Measurements from ENCODE around the gene ADAMTS17.

ADAMTS17 gene

DNA sequence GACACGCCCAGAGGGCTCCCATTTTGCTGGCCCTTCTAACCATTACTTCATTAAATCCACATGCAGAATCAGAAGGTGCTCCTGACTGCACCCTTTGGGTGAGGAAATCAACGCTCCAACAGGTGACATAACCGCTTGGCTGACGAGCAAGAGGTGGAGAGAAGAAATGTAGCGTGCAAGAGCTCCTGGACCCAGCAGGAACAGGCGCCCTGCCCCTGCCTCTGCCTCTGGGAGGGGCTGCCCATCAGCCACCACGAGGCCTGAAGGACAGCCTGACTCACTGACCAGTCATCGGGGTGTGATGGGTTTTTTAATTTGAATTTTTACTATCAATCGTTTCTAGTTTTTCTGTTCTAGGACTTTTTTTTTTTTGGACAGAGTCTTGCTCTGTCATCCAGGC, 218.2 kb downstream of the ADAMTS17 start:
- no peak for DNase-seq

DNA sequence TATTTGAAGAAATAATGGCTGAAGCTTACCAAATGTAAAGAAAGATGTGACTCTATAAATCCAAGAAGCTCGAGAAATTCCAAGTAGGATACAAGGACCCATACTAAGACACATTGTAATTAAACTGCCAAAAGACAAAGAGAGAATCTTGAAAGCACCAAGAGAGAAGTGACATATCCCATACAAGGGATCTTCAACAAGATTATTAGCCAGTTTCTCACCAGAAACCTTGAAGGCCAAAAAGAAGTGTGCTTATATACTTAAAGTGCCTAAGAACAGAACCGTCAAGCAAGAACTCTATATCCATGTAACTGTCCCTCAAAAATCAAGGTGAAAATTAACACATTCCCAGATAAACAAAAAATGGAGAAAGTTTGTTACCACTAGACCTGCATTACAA, 220.5 kb downstream of the ADAMTS17 start:
- no peak for DNase-seq

DNA sequence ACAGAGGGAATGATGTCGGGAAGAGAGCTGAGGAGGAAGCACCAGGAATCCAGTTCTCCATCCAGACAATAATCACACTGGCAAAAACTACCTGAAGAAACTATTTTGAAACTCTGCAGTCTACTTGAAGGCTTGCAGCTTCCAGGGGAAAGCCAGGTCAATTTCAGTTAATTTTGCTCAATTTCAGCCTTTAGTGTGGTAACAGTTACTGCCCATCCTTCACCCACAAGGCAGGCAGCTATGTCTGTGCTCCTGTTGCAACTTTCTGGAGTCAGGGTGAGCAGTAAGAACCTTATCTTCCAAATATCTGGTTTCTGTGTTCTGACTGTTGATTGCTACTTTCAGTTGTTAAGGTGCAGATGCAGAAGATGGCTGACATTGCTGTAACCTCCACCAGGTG, 221.7 kb downstream of the ADAMTS17 start:
- no peak for DNase-seq

DNA sequence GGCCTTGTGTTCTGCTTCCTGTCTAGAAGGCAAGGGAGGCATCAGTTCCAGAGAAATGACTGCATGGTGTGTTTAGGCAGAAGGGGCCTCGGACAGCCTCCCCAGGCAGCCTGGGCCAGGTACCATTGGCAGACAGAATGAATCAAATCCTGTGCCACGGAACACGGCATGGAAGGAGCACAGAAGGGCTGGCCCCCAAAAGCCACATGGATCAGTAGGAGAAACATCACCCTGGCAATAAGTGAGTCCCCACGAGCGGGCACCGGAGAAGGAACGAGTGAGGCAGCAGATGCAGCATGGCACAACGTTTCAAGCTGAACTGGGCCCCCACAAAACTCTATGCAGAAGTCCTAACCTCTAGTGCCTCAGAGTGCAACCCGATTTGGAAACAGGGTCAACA, 223.2 kb downstream of the ADAMTS17 start:
- DNase-seq, result no peak

DNA sequence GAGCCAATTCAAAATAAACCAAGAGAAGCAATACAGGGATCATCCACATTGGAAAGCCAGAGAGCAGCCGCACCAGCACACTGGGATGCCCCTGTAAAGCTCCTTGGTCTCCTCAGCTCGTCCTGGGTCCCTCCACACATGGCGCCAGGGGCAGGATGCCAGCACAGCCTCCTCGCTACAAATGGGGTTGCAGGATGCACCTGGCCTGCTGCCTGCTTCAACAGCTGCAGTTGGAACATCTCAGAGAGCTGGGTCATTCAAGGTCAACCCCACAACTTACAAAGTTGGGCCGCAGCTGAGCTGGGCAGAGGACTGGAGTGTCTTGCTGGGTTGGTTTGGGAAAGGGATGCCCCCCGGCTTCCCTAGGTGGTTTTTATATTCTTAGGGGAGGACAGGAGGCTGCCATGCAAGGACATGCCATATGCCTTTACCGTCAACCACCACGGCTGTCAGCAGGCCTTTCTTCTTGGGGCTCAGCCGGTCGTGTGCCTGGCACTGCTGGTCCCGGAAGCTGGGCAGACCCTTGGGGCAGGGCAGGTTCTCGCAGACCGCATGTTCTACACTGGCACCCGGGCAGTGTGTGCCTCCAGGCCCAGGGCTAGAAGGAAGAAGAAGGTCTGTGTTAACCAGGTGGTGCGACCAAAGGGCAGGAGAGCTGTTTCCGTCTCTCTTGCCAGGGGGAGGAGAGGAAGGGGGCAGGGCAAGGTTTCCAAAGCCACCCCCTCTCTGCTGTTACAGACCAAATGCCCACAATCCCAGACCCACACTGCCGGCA, 225.2 kb downstream of the ADAMTS17 start:
- DNase-seq, result no peak

DNA sequence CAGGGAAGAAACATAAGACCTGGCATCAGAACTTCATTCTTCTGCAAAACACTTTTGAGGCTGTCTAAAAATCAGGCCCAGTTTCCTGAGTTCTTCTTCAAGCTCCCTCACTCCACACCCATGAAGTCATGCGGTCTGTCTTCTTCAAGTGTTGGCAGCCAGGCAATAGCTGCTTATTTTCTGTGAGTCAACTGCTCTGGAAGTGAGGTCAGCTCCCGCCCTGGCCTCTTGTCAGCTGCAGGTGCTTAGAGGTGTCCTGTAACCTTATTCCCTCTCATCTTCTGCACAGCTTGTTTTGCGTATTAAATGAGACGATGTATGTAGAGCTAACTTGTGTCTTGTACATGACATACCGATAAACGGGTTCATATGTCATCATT, 226.1 kb downstream of the ADAMTS17 start:
- no peak for DNase-seq

DNA sequence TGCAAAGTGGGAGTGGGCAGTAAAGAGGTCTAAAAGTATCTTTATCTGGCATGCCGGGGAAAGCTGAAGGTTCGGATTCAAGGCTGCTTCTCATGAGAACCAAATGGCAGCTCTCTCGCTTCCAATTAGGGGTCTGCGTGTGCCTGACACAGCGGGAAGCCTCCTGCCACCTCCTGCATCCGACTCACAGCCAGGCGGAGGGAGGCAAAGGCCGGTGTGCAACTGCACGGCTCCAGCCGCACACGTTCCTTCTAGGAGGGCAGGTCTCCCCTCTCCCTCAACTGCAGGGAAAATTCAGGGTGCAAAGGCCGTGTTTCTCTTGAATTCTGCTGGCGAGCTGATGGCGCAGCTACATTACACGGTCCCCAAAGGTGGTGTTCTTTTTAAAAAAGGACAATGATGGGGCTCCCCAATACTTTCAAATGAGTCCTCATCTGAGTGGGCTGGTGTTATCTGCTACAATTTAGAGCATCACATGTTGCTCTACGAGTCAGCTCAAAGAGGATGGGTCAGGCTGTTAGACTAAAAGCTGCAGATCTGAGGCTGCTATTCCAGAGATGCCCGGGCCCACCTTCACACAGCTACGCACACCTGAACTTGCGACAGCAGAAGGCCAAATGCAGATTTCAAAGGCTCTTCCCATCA, 226.6 kb downstream of the ADAMTS17 start:
- no peak for DNase-seq

DNA sequence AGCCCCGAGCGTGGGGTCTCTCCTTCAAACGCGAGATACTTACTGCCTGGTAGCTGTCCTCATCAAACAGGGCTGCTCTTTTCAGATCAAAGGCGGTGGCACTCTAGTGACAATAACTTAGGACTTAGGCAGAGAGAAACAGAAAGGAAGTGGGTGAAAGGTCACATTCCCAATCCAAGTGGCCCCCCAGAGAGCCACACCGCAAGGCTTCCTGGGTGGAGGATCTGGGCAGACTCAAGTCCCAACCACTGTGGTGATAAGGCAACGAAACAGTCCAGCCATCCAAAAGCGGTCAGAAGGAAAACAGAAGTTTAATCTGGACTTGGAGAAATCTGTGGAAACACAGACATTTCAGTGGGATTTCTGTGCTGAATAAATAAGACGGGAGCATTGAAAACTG, 227.2 kb downstream of the ADAMTS17 start:
- no peak for DNase-seq

DNA sequence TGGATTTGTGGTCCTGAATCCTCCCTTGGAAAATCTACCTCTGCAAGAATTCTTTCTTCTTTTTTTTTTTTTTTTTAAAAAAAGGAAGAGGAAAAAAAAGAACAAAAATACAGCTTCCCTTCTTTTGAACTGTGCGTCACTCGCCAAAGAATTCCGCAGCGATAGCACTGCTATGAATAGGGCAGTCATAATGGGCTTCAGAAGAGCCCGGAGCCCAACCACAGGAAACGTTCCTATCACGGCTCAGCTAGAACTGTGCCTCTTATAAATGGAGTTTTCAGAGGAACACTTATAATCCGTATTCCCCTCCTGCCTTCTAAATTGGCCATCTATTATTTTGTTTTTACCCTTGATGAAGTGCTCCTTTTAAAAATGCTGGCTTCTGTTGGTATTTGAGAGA, 227.7 kb downstream of the ADAMTS17 start:
- DNase-seq, result no peak

DNA sequence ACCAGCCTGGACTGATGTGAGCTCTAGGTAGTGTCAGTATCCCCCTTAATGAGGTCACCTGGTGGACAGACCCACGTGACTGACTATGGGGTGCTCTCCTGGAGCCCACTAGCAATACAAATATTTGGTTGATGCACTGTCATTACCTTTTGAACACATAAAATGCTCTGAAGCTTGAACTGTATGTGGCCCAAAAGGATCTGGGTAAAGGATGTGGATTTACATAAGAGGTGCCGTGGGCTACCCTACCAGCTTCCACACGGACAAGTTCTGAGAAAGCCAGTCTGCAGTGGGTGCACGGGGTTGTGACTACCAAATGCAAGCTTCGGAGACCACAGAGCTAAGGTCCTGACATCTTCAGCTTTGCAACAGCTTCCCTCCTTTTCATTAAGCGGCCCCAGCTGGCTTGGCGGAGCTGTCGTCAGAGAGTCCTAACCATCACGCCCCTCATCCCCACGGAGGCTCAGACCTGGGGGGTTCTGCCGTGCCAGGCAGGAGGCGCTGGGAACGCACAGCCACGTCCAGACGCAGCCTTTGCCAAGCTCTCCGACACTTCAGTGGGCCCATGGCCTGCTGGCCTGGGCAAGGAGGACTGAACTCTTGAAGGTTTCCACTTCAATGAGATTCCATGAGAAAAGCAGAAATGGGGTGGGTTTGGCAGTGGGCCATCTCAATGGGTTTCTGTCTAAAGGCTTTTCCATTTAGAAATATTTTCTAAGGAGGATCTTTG, 228.3 kb downstream of the ADAMTS17 start:
- no peak for DNase-seq

DNA sequence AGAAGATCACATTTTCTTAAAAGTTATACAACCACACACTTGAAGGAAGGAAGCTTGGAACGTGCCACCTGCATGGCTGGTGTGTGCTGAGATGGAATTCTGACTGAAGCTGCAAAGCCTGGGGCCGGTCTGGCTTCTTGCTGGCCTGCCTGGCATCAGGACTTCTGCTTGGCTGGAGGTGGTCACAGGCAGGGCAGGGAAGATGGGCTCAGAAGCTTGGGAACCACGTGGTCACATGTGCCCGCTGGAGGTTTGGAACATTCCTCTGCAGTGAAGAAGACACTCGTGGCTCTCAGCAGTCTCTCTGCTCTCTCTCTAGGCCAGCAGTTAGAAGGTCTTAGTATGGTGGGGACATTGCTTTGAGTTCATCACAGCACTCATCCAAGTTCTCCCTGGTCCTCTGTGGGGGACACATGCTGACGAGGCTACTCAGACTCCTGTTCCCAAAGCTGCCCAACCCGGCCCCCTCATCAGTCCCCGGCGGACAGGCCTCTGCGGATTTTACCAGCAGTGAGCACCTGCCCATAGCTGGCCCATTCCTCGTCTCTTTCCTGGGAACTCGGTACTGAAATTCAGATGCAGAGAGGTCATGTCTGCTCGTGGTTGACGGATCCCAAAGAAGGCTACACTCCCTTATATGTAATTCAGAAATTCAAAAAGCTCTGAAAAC, 229.0 kb downstream of the ADAMTS17 start:
- DNase-seq, result no peak

DNA sequence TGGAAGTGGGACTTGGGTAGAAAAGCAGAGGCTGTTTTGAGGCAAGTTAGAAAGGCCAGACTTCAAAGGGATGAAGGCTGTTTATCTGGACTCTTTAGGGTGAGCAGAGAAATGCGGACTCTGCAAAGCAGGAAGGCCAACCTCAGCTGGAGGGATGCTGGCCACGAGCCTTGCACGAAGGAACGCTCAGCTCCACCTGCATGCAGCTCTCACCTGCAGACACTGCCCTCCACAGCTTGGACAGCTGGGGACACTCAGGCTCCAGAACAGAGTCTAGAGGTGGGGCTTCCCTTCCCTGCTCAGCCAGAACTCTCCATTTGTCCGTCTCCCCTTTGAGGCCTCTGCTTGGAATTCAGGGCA, 229.7 kb downstream of the ADAMTS17 start:
- no peak for DNase-seq

DNA sequence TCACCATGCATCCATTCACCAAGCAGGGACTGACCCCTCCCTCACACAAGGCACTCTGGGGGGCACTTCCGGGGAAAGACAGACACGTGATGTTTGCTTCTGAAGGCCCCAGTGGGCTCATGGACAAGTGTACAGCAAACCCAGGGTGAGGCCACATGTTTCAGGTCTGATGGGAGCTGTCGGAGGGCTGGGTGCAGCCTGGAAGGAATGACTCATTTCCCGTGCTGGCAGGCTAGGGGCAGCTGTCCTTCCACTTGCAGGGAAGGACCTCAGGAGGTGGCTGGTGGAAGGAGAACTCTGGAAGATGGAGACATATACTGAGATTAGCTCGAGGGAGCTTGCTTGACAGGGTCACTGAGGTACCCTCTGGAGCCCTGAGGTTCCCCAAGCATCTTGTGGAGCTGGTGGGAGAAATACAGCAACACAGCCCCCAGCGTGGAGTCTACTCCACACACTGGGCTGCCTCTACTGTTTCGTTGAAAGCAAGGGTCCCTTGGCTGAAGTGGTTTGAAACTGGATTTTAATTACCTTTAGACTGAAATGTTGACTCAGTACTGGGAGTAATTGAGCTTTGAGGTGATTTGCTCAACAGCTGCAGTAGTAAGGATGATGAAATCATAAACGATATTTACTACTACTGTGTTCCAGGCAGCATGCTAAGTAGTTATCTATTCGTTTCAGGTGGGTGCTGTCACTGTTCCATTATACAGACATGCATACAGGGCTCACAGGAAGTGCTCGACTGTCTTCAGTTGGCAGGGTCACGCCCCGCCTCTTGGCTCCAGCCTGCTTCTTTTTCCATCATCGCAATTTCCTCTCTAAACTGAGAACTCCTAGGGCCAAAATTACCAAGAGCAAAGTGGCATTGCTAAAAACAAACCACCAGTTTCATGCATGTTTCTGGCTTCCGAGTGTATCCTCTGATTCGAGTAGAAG, 230.4 kb downstream of the ADAMTS17 start:
- peak in 1 of 2 experiments; percentile 37 for DNase-seq

DNA sequence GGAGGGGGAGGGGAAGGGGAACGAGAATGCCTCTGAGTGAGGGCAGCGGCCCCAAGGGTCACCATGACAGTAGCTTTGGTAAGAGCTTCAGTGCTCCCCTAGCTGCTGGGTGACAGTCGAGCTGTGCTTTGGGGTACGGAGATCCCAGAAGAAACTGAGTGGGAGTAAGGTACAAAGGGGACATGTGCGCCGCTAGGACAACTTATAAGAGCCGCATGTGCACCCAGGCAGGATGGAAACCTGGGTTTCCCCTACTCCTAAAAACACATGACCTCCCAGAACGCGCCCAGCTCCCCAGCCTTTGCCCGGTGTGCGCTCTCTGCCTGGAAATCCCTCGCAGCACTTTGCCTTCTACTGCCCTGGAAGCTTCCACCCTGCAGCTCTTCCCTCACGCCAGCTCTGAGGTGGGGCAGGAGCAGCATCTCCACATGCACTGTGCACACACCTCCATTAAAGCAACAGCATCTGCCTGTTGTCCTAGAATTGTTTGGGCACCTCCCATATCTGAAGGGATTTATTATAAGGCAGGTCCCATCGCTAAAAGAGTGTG, 232.2 kb downstream of the ADAMTS17 start:
- no peak for DNase-seq

DNA sequence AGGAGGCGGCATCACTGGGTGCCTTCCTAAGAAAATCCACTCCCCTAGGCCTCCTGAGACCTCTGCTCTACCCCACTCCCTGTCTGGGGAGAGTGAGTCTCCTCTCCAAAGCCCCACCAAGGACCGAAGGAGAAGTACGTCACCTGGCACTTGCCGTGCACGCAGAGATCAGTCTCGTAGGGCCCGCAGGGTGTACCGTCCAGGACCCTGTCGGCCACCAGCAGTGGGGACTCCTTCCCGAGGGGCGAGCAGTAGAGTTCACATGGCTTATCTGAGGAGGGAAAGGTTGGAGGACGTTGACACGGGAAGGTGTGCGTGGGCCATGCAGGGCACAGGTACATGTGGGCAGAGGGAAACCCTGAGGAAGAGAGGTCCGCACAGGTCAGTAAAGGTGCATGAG, 232.9 kb downstream of the ADAMTS17 start:
- no peak for DNase-seq

DNA sequence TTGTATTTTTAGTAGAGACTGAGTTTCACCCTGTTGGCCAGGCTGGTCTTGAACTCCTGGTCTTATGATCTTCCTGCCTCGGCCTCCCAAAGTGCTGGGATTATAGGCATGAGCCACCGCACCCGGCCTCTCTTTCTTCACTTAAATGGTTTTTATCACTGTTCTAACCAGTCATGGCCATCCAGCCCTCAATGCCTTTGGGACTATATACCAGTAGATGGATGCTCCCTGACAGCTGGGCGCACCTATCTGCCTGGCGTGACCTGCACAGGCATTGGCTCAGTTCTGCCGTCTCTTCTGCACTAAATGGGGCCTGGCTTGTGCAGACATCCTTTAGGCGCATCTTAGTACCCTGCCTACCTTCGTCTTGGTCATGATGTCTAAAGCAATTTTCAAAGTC, 233.4 kb downstream of the ADAMTS17 start:
- DNase-seq, result no peak

DNA sequence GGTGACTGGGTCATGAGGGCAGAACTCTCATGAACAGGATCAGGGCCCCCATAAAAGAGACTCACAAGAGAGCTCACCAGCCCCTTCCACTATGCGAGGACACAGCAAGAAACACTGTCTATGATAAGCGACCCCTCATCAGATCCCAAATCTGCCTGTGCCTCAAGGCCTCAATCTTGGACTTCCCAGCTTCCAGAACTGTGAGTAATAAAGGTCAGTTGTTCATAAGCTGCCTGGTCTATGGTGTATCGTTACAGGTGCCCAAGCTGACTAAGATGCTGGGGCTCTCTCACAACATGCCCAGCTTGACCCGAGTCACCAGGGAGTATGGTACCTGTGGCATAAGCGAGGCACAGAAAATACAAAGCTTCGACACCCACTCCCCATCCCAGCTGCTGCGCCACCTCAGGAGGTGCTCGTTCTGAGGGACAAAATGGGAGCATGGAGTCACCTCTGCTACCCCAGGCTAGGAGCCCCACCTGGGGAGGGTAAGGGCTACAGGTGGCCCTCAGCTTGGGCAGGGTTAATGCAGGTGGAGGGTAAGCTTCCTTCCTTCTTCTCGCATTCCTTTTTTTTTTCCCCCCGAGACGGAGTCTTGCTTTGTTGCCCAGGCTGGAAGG, 234.1 kb downstream of the ADAMTS17 start:
- no peak for DNase-seq

DNA sequence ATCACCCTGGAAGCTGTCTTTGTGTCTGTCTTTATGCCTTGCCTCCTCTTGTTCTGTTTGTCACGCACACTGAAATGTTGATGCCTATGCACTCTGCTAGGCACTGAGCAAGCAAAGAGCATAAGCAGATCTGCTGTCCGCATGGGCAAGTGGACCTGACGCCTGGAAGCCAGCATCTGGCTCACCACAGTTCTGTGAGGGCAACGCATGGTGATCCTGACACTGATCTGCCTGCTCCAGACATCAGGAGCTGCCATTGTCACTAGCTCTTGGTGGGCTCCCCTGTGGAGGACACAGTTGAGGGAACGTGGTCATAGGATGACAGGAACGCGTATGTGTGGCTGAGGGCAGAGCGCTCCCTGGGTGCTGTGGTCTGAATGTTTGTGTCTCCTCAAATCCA, 234.6 kb downstream of the ADAMTS17 start:
- DNase-seq, result no peak

DNA sequence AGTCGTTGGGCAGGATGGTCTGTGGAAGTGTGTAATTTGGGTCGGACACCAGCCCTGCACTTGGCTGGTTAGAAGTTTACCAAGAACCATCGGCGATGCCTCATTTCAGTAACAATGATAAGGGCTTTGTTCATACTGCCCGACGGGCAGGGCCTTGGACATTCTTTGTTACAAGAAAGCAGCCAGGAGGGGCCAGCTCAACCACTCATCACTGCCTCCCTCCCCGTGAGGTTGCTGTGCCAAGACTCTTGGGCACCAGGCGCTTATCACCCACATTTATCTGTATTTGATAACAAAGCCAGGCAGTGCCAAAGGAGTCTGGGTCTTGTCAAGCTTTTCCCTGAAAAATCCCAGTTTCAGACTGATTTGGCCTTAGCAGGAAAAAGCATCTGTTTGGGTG, 235.0 kb downstream of the ADAMTS17 start:
- no peak for DNase-seq

DNA sequence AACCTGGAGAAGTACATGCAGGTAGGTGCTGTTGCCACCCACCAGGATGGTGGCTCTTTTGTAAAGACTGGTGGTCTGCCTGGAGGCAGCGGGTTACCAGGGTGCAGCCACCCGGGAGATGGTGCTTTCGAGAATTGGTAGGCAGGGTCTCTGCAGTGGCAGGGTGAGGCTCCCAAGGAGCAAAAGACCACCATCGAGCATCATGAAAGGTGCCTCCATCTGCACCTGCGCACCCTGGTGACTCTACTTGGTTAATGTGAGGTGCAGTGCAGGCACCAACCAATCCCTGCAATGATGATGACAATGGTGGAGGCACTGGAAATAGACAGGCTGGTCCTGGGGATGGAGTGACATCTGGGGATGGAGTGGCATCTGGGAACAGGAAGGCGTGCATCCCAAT, 236.7 kb downstream of the ADAMTS17 start:
- no peak for DNase-seq

DNA sequence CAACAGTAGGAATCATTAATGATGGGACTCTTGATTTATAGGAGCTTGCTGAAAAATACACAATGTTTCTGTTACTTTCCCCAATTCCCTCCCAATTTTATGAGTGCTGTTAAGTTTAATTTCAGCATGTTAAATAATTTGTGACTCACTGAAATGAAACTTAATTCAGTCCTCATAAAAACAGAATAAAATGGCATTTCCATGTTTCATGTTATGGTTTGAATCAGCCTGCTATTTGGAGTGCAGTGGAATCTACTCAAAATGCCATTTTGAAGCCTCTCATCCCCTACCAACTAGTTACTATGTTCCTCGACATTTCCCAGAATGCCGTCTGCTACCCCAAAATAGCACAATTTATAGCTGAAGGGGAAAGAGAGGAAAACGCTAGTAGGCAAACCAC, 237.5 kb downstream of the ADAMTS17 start:
- no peak for DNase-seq

DNA sequence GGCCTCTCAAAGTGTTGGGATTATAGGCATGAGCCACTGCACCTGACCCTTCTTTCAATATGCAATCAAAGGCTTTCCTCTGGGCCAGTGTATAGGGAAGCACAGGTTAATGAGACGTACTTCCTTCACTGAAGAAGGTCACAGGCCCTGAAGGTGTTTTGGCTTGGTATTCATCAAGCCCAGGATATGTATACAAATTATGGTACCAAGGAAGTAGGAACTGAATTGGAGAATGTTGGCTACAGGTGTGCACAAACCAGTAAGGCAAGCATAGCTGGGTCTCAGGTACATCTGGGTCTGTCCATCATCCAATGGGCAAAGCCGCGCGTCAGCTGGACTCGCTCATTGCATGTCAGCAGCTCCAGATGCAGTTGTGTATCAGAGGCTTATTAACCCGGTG, 237.9 kb downstream of the ADAMTS17 start:
- DNase-seq, result no peak
